HG03520 (cell line): ENCODE results near the gene ARID1A.
"Not testable (repeated sequence)": the region's sequence is repeated elsewhere in the genome, so short reads cannot be mapped to it uniquely, and the experiment has no call there.

Experiments used
- ATAC-seq: cut with Tn5 transposase; IDR thresholded peaks from one replicate; pipeline ENCODE4 v1.9.1; 2021; ENCODE audit warnings: mild to moderate bottlenecking, moderate library complexity; ENCODE audit not compliant: unreplicated experiment

Gene ARID1A

GRCh38 chr1:26695356-26696118, at the start of gene ARID1A:
Gene ARID1A (plus strand): TSS chr1:26696015. CDS start chr1:26696404, 389 bp downstream.
- peak; percentile 40 for ATAC-seq

DNA sequence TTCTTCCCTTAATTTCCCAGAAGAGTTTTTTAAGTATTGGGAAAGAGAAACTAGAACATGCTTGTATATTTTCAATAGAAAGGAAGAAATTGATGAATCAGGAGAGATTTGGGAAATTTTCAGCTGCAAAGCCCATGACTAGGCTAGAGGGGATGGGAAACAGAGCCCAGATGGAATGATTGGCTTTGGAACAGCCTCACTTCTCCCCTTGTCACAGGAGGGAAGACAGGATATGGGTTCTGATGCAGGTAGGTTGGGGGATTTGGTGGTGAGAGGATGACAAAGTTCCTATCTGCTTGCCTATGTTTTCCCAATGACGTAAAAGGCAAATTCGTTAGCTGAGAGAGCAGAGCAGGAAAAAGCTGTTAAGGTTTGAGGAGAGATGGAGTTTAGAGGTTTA, 31.0 kb upstream of the ARID1A start:
- ATAC-seq, result no peak

- no peak for ATAC-seq
These were observed 29.0 kb upstream of the ARID1A start for GRCh38 chr1:26666855-26667254.

DNA sequence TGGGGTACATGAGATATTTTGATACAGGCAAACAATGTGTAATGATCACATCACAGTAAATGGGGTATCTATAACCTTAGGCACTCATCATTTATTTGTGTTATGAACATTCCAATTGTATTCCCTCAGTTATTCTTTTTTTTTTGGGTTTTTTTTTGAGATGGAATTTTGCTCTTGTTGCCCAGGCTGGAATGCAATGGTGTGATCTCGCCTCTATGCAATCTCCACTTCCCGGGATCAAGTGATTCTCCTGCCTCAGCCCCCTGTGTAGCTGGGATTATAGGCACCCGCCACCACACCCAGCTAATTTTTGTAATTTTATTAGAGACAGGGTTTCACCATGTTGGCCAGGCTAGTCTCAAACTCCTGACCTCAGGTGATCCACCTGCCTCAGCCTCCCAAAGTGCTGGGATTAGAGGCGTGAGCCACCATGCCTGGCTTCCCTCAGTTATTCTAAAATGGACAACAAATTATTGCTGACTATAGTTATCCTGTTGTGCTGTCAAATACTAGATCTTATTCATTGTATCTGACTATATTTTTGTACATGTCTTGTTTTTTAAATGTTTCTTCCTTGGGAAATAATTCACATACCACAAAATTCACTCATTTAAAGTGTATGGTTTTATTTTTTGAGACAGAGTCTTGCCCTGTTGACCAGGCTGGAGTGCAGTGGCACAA, 27.6 kb upstream of the ARID1A start:
- ATAC-seq, result not testable (repeated sequence)

GRCh38 chr1:26677306-26678115, 18.3 kb upstream of the ARID1A start:
- ATAC-seq, result no peak

DNA sequence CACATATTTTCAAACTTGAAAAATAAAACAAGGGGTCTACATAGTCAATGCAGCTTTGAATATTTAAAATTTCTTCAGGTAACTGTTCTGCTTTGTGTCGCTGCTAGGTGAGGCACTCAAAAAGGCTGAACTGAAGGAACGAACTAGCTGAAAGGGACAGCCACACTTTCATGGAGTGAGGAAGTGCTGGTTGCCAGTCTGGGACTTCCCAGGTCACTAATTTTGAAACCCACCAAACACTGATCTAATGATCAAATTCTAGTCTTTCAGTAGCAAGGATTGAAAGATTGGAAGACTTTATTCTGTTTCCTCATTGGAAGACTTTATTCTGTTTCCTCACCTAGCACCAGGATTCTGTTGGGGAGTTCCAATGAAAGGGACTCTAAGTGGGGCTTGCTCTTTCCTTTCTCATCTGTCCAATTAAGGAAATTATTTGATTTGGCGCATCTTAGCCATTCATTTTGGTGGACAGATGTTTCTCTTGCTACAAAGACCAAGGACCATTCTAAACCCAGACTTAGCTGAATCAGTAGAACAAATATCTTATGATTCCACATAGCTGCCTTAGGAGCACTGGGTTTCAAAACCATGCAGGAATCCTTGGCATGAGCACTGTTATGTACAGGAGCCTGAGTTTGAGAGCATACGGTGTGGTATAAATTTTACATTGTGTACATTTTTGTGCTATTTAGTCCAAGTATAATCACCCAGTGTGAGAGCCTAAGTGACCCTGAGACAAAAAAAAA, 10.9 kb upstream of the ARID1A start:
- ATAC-seq, result no peak

- no peak for ATAC-seq
These were observed 9.0 kb upstream of the ARID1A start for GRCh38 chr1:26686795-26687194.

GRCh38 chr1:26689504-26689903, 6.3 kb upstream of the ARID1A start:
- ATAC-seq, result no peak

DNA sequence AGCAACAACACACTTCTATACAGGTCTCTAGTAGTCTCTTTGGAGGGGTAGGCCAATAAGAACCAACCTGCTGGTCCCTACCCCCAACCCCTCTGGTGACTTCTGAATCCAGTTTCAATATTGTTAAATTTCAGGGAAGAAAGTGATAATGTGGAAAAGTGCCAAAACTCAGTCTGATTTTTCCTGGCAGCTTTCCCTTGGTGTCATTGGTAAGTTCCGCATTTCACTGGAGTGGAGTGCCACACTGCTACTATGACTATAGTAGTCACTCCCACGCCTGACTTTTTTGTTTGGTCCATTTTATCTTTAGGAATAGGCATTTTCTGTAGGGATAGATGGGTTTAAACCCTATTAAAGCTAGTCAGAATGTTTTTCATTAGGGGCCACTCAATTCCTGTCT, 5.7 kb upstream of the ARID1A start:
- ATAC-seq, result no peak

DNA sequence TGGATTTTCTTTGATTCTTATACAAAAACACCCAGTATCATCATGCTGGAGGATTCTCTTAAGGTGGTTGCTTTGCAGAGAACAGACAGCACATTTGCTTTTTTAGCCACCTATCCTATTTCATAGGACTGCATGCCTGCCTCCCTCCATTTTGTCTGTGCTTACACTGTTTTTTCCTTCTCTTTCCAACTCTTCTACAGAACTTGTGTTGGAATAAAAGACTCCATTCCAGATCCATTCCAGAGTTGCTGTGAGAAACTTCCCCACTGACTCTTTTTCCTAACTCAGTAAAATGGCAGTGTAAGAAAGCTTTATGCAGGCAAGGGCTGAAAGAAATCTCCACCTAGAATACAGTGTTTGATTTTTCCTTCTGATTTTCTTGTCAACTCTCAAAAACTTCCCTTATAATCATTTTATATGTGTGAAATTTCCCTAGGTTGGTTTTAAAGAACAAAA, 5.2 kb upstream of the ARID1A start:
- no peak for ATAC-seq

DNA sequence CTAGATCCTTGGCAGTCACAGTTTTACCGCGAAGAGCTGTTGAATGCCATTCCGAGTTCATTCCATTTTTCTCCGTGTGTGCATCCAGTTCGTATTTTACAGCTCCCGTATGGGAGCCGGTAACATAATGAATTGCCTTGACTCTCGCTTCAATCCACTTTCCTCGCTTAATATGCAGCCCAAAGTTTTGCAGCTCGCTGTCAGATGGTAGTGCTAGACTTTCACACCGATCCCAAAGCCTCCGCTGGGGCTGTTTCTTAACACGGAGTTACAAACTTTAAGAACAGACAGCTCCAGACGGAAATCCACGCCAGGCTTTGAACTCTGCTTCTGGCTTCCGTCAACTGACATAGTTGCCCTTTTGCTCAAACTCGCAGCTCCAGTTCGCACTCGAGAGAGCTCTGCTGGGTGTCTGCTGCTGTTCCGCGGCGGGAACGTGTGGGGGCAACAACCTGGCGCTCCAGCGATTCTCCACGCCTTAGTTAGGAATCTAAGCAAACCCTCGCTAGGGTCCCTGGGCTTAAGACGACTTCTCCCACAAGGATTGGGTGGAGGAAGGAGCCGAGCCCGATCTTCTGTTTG, 3.5 kb upstream of the ARID1A start:
- no peak for ATAC-seq

- ATAC-seq, result peak; percentile 42
These were observed 2.9 kb upstream of the ARID1A start for GRCh38 chr1:26692793-26693490.

GRCh38 chr1:26693599-26694572, 1.9 kb upstream of the ARID1A start:
- no peak for ATAC-seq

- no peak for ATAC-seq
These were observed 1.0 kb upstream of the ARID1A start for GRCh38 chr1:26694638-26695355.

- no peak for ATAC-seq
These were observed 371 bp downstream of the ARID1A start for GRCh38 chr1:26696119-26696653.

DNA sequence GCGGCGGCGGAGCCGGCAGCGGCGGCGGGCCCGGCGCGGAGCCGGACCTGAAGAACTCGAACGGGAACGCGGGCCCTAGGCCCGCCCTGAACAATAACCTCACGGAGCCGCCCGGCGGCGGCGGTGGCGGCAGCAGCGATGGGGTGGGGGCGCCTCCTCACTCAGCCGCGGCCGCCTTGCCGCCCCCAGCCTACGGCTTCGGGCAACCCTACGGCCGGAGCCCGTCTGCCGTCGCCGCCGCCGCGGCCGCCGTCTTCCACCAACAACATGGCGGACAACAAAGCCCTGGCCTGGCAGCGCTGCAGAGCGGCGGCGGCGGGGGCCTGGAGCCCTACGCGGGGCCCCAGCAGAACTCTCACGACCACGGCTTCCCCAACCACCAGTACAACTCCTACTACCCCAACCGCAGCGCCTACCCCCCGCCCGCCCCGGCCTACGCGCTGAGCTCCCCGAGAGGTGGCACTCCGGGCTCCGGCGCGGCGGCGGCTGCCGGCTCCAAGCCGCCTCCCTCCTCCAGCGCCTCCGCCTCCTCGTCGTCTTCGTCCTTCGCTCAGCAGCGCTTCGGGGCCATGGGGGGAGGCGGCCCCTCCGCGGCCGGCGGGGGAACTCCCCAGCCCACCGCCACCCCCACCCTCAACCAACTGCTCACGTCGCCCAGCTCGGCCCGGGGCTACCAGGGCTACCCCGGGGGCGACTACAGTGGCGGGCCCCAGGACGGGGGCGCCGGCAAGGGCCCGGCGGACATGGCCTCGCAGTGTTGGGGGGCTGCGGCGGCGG, 1.0 kb downstream of the ARID1A start:
- ATAC-seq, result no peak

- ATAC-seq, result no peak
These were observed 1.7 kb downstream of the ARID1A start for GRCh38 chr1:26697431-26697977.
